Astrocyte of the cerebellum (primary cell): ENCODE measurements around the gene SLC23A1.

Source experiments
- DNase-seq: peaks from one replicate; pipeline ENCODE4 v3.0.0-alpha.2; 2011; ENCODE audit warnings: low read depth
- H3K4me3 ChIP-seq: 2 replicates; pipeline ENCODE4 v1.5.1; 2011; ENCODE audit warnings: mild to moderate bottlenecking, low read depth, low read length, moderate library complexity
- CTCF ChIP-seq: IDR thresholded peaks from 2 replicates; pipeline ENCODE4 v1.5.1; 2012; ENCODE audit warnings: low read length, low read depth, moderate library complexity, mild to moderate bottlenecking; ENCODE audit errors: missing control alignments
- in situ Hi-C: cut with HindIII; loops from 2 replicates; pipeline ENCODE4 v1.10.0; 2017; ENCODE audit warnings: low sequenced_read_pairs

The SLC23A1 gene

GRCh38 chr5:139408191-139408590 lies 25.1 kb upstream of the SLC23A1 start:
- no peak for TF ChIP-seq CTCF
- no peak for DNase-seq
- H3K4me3 ChIP-seq, result no peak overlapping the region
- in situ Hi-C loops, result no loop called here

- TF ChIP-seq CTCF, result no peak
- DNase-seq, result no peak
- in situ Hi-C loops, result no loop called here
- H3K4me3 ChIP-seq, result no peak overlapping the region
Measured at GRCh38 chr5:139407517-139407916, 24.4 kb upstream of the SLC23A1 start.

- DNase-seq, result no peak
- no peak overlapping the region for H3K4me3 ChIP-seq
- in situ Hi-C loops, result no loop called here
- TF ChIP-seq CTCF, result no peak
Measured at GRCh38 chr5:139406963-139407362, 23.9 kb upstream of the SLC23A1 start.

DNA sequence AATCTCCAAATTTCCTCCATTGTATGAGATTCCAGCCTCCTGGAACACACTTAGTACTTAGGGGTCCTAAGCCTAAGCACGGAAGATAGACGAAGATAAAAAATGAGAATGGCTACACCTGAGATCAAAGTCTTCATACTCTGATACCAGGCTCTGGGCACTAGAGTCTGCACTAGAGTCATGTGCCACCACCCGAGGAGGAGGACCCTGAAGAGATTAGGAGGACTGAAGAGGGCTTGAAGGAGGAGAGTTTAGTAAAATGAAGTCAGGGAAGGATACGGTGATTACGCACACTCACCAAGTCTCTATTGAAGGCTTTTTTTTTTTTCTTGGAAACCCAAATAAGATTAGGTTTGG lies 21.4 kb upstream of the SLC23A1 start:
- TF ChIP-seq CTCF, result no peak
- in situ Hi-C loops, result no loop called here
- DNase-seq, result no peak
- no peak overlapping the region for H3K4me3 ChIP-seq

GRCh38 chr5:139403787-139404483 lies 20.8 kb upstream of the SLC23A1 start, which contains the start of gene SPATA24:
Gene SPATA24, minus strand, starts transcription at chr5:139404089. Its CDS starts 29 bp downstream, at chr5:139404060.
- DNase-seq, result peak; percentile 93
- in situ Hi-C loops, result no loop called here
- TF ChIP-seq CTCF, result no peak
- peak within 1 kb of the TSS; percentile 54 for H3K4me3 ChIP-seq

GRCh38 chr5:139403418-139403786 lies 20.3 kb upstream of the SLC23A1 start:
- no peak for DNase-seq
- TF ChIP-seq CTCF, result no peak
- in situ Hi-C loops, result no loop called here
- H3K4me3 ChIP-seq, result peak overlapping the region; percentile 54
